Stimulated activated CD8-positive, alpha-beta memory T cell treated with anti-CD3 and anti-CD28 coated beads, Interleukin-12 subunit alpha, Interleukin-12 subunit beta, amount 100 ng/mL, for 4 hours (primary cell): ENCODE measurements around the gene PKP4.

Source experiments
- DNase-seq: peaks from one replicate; pipeline ENCODE4 v3.0.0-alpha.2; 2020; ENCODE audit warnings: low read depth

Gene PKP4

DNA sequence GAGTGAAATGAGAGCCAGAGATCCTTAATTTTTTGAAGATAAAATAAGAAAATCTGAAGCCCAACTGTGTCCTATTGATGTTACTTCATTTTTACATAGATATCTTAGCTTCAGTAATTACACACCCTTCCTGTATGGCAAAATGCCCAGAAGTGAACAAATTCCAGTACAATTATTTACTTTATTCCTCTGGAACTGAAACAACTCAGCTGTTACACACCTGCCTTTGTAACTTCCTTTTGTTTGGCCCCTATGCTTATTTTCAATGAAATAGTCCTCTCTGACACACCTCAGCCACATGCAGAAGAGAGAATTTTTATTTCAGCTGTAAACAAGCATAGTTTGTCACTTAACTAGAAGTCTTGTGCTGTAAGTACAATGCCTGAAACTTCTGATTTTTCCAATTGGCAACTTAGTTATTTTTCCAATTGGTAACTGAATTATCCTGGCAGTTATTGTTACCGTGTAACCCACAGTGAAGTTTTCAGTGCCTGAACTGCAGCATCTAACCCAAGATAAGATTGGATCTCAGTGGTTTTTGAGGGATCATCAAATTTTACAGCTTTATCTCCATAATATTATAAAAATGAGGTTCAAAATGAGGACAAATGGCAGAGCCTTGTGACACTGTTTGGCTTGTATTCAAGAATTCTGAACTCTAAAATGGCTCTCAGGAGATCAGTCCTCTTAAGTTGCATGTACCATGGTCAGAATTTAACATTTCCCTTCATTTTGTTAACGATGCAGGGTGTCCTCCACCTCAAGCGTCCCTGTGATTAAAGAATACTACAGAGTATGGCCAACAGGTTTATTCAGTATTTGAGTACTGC, 82.6 kb downstream of the PKP4 start:
- DNase-seq = no peak

DNA sequence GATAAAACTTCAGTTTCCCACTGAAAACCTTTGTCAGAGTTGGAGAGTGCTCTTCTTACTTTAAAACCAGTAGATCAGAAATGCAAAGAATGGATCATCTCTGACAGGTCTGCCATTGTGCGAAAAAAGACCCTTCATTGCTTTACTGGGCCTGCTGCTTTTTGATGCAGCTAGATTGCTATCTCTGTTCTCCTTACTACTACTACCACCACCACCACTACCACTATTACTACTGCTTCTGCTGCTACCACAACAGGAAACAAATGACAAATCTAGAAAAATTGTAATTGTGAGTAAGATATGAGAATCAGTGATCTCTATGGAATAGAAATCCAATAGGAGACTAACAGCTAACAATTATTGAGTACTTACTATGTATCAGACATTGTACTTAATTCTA, 85.8 kb downstream of the PKP4 start:
- DNase-seq = no peak

DNA sequence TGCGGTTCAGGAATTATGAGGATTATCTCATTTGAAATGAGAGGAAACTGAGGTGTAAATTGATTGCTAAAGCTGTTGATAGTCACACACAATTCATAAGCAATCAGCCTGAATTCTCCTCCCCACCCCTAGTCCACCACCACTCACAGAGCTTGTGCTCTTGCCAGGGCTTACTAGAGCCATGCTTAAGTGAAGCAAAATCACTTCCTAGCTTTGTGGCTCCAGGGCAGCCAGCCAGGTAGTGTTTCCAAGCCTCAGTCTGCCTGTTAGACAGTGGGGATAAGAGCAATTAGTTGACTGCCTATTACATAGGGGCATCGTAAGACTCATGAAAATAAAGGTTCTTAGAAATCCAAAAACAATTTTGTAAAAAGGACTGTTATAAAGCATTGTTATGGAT, 87.2 kb downstream of the PKP4 start:
- no peak for DNase-seq

DNA sequence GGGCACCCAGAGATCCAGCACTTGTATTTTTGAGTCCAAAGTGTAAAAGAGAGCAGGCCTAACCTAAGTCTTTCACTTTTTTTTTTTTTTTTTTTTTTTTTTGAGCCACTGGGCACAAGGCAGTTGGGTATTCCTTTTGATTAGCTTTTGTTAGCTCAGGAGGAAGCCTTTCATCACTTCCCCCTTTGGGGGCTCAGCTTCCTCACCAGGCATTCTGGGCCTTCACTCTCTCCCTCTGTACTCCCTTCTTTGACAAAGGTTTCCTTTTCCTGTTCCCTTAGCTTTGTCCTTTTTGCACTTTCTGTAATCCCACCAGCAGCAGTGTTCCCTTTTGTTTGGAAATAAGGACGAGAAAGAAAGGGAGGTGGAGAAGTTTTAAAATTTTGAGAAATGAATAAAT, 88.2 kb downstream of the PKP4 start:
- no peak for DNase-seq

DNA sequence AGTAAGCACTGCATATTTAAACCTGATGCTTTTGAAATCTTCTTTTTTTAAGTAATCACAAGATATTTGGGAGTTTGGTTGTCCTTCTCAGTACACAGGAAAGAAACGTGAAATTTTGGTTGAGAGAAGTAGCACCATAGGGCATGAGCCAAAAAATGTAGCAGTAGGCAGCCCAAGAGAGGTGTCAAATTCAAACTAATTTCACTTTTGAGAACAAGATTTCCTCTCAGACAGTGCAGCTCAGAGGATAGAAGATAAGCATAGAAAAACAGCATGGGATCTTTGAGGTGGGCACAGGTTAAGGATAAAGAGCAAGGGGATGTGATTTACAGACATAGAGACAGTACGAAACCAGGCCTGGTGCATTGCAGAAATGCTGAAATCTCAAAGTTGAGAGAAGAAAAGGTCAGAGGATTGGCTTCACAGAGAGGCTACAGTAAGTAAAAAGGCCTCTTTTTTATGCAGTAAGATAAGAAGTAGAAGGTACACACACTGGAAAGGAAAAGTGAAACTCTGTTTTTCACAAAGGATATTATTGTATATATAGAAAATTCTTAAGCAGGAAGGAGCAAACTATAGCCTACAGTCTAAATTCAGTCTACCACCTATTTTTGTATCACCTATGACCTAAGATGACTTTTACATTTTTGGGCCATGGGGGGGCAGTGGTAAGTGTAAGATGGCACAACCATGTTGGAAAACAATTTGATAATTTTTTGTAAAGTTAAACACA, 89.8 kb downstream of the PKP4 start:
- no peak for DNase-seq

DNA sequence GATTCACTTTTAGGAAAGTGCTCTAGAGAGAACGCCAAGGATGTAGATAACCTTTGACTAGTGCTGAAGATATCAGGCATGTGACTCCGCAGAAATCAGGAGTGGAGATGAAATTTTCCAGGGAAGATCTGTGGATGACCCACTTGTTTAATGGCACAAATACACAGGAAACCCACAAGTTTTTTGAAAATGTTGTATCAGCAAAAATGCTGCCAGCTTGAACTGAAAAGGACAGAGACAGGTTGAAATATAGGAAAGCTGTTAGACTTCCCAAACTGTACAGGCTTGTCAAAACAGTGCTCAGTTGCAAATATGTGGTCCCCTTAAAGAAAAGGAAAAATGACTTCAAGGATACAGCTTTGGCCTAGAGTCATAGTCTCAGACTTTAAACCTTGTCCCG, 96.5 kb downstream of the PKP4 start:
- no peak for DNase-seq

DNA sequence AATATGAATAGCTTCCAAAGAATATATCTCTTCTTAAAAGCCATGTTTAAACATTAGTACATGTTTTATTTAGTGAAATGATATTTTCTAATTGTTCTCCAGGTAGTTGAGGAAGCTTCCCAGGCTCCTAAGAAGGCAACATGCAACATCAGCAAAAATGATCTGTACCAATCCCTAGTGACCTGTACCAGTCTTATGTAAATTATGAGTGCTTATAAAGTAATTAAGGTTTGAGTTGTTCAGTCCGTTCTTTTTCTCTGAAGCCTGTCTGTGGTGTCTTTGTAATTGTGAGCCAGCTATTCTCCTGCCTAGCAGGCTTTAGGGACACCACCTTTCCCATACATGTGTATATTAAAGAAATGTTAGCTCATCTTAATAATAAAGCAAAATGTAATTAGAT, 98.2 kb downstream of the PKP4 start:
- DNase-seq = no peak

DNA sequence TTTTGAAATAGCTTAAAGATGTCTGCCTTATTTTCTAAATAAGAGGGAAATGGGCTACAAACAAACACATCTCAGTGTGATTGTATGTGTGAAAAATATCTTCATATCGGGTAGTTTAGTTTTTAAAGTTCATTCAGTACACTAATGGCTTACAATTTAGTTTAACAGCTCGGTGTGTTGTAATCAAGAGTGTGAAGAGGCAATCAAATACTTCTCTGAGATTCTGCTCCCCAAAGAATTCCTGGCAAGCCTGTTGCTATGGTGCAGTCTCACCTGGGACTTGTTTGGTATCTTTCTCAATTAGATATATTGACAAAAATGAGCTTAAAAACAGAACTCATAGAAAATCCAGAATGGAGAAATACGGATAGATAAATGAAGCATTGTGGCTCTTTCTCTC, 99.4 kb downstream of the PKP4 start:
- DNase-seq = no peak

DNA sequence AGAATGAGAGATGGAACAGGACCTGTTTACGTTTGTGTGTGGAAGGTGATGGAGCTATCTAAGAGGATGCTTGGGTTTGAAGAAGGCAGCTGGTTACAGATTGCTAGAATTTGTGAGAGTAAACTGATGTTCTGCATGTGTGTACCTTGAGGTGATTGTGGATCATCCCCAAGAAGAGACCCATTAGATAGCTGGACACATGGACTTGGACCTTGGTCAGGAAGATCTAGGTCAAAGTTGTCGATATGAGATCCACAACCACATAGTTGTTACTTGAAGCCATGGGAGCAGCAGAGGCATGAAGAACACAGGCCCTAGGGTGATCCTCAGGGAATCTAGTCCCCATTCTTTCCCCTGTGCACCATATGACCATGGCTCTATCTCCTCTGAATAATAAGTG, 101.0 kb downstream of the PKP4 start:
- no peak for DNase-seq

DNA sequence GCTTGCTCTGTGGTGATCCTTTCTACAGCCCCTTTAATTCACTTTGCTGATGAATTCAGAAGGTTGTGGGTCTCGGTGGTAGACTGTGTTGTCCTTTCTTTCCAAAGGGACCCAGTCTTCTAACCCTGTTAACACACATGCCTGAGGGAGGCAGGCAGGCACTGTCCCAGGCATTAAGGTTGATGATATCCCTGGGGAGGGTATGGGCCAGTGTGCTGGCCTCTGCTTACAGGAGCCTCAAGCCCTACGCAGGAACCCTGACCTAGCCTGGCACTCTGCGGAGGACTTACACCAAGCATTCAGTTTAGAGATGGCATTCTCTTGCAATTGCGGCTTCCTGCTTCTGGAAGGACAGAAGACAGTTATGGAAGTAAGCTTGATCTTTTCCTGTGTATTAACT, 102.5 kb downstream of the PKP4 start:
- no peak for DNase-seq

DNA sequence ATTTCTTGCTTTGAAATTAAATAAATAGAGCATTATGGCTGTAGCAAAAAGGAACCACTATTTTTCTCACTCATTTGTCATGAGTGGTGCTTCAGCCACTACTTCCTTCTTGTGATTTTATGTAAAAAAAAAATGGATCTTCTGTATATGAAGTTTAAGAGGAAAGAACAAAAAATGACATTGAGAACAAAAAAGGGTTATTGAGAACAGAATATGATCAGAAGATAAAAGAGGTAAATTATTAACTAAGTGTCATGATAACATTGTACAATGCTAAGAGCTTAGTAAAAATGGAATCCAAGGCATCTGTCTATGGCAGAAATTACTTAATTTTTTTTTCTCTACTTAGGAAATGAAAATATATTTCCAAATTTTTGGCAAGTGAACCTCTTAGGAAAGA, 103.5 kb downstream of the PKP4 start:
- DNase-seq = no peak

DNA sequence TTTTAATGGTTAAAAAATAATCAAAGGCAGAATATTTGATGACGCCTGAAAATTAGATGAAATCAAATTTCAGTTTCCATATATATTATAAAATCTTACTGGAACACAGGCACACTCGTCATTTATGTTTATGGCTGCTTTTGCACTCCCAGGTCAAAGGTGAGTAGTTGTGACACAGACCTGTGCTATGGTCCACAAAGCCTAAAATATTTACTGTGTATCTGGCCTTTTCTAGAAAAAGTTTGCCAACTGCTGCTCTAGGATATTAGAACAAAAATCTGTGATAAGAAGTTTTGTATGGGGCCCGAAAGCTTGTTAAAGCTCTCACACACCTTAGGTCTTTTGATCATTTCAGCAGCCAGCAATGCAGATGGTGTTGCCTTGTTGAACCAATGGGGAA, 104.3 kb downstream of the PKP4 start:
- no peak for DNase-seq

DNA sequence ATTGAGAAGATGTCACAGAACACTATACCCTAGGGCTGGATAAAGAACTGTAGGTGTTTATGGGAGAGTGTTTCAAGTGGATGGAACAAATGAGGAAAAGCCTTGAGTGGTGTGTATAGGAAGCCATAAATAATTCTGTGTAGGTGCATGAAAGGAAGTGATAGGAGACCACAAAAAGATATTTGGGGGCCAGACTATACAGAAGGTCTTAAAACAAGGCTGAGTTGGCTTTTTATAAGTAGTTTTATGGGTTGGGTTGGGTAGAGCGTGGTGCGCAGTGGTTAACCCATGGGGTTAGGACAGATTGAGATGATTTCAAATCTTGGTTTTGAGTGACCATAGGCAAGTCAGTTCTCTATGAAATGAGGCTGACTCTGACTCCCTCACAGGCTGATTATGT, 110.5 kb downstream of the PKP4 start:
- no peak for DNase-seq

DNA sequence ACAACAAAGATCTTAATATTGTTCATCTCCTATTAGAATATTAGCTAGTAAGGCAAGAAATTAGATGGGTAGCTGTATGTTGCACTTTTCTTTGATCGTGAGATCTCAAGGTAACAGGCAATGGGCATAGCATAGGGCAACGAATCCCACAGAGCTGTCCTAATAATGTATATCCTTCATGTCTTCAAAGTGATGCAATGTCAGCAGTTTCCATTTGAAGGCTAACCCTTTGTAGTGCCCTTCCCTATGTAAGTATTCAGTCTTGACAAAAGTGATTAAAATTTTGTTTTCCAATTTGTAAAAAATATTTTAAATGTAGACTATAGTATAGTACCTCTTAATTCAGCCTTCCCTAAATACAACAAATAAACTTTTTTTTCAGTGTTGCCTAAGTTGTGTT, 112.5 kb downstream of the PKP4 start:
- no peak for DNase-seq

DNA sequence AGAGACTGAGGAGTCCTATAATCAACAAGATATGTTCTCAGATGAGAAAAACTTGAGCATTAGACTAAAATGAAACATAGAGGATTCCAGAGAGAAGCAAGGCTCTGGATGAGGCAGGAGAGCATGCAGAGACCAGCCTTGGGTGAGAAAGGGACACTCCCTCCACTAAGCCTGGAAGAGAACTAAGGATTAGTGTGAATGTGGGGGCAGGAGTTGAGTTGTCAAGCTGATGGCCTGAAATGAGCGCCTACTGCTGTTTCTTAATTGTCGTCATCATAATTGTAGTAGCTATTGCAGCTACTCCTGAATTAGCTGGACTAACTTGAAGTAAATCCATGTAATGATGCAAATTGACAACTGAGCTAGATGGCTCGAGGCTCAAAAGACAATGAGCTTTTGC, 114.1 kb downstream of the PKP4 start:
- no peak for DNase-seq

DNA sequence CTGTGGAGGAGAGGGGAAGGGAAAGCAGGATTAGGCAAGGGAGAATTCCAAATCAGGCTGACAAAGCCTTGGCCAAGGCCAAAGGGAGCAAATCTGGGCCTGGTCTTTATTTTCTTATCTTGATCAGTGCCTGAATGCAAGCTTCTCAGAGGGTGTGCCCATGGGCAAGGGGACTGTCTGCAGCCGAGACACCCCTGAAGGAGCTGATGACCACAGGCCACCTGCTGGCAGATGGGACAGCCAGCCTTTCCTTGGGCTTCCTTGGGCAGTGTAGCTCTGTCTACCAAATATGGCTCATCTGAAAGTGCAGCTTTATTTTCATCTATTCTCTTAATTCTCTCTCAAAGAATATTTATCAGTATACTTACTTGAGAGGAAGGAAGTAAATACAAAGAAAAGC, 117.0 kb downstream of the PKP4 start:
- no peak for DNase-seq

DNA sequence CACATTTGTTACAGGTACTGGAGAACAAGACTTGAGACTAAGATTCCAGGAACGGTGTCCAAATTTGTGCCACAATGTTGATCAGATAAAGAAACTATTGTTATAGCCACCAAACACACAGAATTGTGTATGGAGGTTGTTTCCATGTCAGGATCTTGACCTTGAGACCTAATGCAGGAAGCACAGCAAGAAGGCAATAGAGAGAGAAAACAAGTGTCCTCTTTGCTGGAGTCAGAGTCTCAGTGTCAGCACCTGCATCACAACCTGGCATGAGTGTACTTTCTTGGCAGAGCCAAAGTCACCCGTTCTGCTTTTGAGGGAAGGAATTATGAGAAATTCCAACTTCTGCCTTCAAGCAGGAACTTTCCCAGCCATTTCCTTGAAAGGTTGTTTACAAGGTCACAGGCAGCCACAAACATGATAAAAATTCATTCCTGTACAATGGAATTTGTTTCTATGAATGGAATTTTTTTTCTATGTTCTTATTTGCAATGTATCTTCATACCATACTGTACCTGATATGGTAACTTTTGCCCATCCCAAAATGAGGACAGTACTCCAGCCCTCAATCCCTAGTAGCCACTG, 118.4 kb downstream of the PKP4 start:
- no peak for DNase-seq

DNA sequence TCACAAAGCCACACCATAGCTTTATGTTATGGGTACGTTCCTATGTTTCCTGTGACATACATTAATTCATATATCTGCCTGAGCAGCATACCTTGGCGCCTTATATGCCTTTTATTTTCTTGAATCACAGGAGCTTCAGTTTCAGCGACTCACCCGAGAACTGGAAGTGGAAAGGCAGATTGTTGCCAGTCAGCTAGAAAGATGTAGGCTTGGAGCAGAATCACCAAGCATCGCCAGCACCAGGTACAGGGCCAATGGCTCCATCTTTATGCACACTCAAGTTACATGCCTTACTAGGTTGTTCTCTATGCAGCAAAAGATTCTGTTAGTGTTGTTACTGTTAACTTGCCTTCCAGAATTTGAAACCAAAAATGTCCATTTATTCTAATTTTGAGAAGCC, 120.4 kb downstream of the PKP4 start:
- DNase-seq = no peak

DNA sequence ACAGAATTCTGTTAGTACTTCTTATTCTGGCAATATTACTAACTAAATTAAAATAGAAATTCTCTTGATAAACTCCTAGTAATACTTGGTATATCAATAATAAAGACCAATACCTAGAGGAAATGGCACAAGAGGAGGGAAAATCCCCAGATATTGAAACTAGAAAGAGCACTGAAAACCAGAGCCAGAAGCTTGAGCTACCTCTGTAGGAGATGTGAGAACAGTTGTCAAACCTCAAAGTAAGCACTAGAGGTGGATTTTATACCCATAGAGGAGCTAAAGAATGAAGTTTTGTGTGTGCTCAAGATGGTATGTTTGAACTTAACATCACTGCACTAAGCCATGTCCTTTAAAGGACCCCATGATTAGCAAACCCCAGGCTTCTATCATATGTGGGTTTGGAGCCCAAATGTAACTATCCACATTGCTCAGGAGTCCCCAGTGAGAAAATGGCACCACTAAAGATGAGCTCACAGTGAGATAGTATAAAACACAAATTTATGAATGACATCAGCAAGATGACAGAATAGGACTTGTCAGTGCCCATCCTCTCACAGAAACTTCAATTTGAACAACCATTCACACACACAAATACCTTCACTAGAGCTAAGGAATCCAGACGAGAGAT, 122.1 kb downstream of the PKP4 start:
- no peak for DNase-seq

DNA sequence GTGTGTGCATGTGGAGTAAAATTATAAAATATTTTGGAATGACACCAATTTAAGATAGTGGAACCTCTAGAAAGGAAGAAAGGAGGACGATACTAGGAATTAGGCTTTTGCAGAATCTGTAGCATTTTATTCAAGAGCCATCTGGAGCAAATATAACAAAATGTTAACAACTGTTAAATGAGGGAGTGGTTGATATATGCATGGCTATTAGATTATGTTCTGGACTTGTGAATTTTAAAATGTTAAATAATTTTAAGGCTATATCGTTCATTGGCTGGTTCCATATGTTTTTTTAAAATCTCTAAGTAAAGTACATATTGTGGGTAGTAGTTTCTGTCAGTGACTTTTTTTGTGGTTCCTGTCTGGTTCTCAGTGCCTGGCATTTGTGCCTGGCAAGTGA, 123.2 kb downstream of the PKP4 start:
- DNase-seq = no peak

DNA sequence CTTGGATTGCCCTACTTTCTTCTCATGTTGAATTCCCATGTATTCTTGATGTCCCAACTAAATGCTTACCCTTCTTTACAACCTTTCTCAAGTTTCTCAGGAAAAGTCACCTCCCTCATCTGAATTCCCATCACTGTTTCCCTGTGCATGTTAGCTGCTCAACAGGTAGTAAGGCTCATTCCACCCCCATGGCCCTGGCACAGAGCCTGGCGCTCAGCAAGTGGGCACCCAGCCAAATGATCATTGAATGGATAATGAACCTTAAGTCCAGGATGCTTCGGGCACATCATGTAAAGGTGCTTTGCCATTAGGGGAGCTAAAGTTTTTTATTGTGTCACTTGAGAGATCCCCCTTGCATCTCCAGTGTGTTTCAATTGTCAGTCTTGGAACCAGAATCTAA, 124.0 kb downstream of the PKP4 start:
- no peak for DNase-seq

DNA sequence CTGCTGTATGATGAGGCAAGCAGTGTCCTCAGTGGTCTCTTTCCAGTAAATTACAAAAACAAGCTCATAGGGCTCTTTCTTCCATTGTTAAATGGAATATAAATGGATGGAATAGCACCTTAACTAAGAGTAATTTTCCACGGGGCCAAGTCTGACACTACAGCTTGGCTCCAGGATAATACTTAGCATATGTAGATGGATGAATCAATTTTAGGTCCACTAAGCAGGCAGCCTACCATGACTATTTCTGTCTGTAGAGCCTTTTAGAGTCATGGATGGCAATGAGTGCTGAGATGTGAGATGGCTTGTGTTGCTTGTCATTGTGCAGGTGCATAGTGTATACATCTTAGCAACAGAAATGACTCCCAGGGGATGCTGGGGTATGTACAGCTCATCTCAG, 125.9 kb downstream of the PKP4 start:
- no peak for DNase-seq

DNA sequence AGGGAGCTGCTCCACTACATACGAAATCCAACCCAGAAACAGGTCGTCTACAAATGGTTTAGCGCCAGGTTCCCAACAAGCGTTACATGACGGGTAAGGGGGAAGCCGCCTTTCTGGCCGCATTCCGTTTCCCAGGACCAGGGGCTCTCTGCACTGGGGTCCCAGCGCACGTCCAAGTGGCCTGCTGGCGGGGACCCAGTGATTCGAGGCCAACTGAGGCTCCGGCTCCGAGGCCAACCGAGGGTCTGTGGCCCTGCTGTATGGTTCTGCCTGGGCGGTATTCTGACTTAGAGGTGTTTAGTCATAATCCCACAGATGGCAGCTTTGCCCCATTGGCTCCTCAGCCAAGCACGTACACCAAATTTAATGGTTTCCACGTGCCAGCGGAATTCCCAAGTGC, 127.2 kb downstream of the PKP4 start:
- no peak for DNase-seq
